SJSA1 (cell line): ENCODE data around the gene GDPD1. TPM values are rescaled to one million over a fixed set of nuclear protein-coding genes. Genes with fewer than 3 reads are reported as not detected.
"Not testable (repeated sequence)": the region's sequence is repeated elsewhere in the genome, so short reads cannot be mapped to it uniquely, and the experiment has no call there.

ENCODE experiments used
- DNase-seq, 2 experiments: peaks; one replicate each; pipeline ENCODE4 v3.0.0-alpha.2; 2015 to 2020; ENCODE audit warnings: low spot score in 2 of 2, low read depth in 1 of 2
- H3K27ac ChIP-seq: fragments of 250-450 bp; sonication (Bioruptor Pico); 2 replicates; pipeline ENCODE4 v1.5.1; 2020; ENCODE audit warnings: mild to moderate bottlenecking, moderate library complexity
- H3K27me3 ChIP-seq: fragments of 250-450 bp; sonication (Bioruptor Pico); replicated peaks from 2 replicates; pipeline ENCODE4 v1.5.1; 2020; ENCODE audit warnings: mild to moderate bottlenecking, moderate library complexity
- H3K36me3 ChIP-seq: fragments of 250-450 bp; sonication (Bioruptor Pico); 2 replicates; pipeline ENCODE4 v1.5.1; 2020; ENCODE audit warnings: mild to moderate bottlenecking
- H3K4me1 ChIP-seq: fragments of 250-450 bp; sonication (Bioruptor Pico); replicated peaks from 2 replicates; pipeline ENCODE4 v1.6.1; 2021; ENCODE audit warnings: mild to moderate bottlenecking
- H3K4me3 ChIP-seq: fragments of 250-450 bp; sonication (Bioruptor Pico); 2 replicates; pipeline ENCODE4 v1.5.1; 2020; ENCODE audit warnings: mild to moderate bottlenecking
- H3K9me3 ChIP-seq: fragments of 250-450 bp; sonication (Bioruptor Pico); replicated peaks from 2 replicates; pipeline ENCODE4 v1.5.1; 2020; ENCODE audit warnings: mild to moderate bottlenecking
- total RNA-seq: library from RNA; depleted of rRNA; stranded (reverse); fragments of >200 nt; shearing (Covaris generic); gene quantifications from 2 replicates; pipeline ENCODE4 v1.2.3, GENCODE V29; 2014; rRNA removed

Gene GDPD1
- total RNA-seq, 1 experiment from 2014 or later = 1.2 TPM

GRCh38 chr17:59311051-59311468, 90.7 kb downstream of the GDPD1 start:
- H3K9me3 ChIP-seq = no peaks in the 10 kb centered on the region
- H3K27ac ChIP-seq = no peak overlapping the region
- H3K4me1 ChIP-seq = 0 out of 2 replicates have a peak, but pooled peaks cover 4% of the 10 kb centered on the region
- no peaks in the 10 kb centered on the region for H3K27me3 ChIP-seq
- peak in 1 of 2 experiments; percentile 70 for DNase-seq
- no peaks in the 10 kb centered on the region for H3K36me3 ChIP-seq
- no peak overlapping the region for H3K4me3 ChIP-seq

DNA sequence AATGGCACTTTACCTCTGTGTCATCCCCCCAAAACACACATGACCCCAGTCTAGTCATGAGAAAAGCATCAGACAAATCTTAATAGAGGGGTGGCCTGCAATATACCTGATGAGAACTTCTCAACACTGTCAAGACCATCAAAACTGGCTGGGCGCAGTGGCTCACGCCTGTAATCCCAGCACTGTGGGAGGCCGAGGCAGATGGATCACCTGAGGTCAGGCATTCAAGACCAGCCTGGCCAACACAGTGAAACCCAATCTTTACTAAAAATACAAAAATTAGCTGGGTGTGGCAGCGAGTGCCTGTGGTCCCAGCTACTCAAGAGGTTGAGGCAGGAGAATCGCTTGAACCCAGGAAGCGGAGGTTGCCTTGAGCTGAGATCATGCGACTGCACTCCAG, 91.2 kb downstream of the GDPD1 start:
- not testable (repeated sequence) for H3K4me1 ChIP-seq, H3K27ac ChIP-seq, H3K4me3 ChIP-seq, DNase-seq, H3K27me3 ChIP-seq, H3K36me3 ChIP-seq, H3K9me3 ChIP-seq

DNA sequence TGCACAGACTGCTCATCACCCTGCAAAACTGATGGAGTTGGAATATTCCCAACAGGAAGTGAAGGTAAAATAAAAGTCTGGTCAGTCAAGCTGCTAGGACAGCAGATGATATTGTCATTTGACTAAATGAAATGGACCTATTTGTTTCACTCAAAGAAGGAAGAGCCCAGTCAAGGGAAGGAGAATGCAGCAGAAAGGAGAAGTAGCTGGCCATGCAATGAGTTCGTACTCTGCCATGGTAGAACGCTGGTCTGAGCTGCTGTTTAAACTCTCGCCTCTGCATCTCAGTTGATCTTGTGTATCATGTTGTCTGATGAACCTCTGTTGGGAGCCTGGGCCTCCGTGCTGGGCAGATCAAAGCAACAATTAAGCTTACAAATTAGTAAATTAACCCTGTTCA, 95.6 kb downstream of the GDPD1 start:
- Histone ChIP-seq H3K4me3 (no peak overlapping the region), H3K27ac (no peak overlapping the region), H3K9me3 (no peaks in the 10 kb centered on the region), H3K36me3 (no peaks in the 10 kb centered on the region), H3K4me1 (0 out of 2 replicates have a peak, but pooled peaks cover 4% of the 10 kb centered on the region), H3K27me3 (no peaks in the 10 kb centered on the region)
- no peak for DNase-seq

Other genes with a start within 250 kb of the GDPD1 start
- gene TRIM37, start 113.6 kb upstream of the GDPD1 start, total RNA-seq = 68.1 and 87.2 TPM in 2 replicates
- gene SKA2, start 65.3 kb upstream of the GDPD1 start, total RNA-seq = 332 and 622 TPM in 2 replicates
- 40.6 and 51.2 TPM in 2 replicates for gene PRR11, start 64.8 kb upstream of the GDPD1 start, total RNA-seq
- gene SMG8, start 10.5 kb upstream of the GDPD1 start, total RNA-seq = 19.8 and 34.5 TPM in 2 replicates
- gene YPEL2, start 111.1 kb downstream of the GDPD1 start, total RNA-seq = 4.2 and 4.4 TPM in 2 replicates